Measurements from ENCODE around the gene HSPA9. TPM values are rescaled to one million over a fixed set of nuclear protein-coding genes. Genes with fewer than 3 reads are reported as not detected.

HSPA9 gene
- total RNA-seq, 2 experiments from 2014 or later = 290 to 362 TPM

- intact Hi-C loops (cut with micrococcal nuclease; ENCODE audit: unreplicated experiment) = no loop called here
- Histone ChIP-seq H4K20me1 (ENCODE audit: insufficient read depth, low read length) (no peaks in the 10 kb centered on the region), H3K27ac (ENCODE audit: low read depth, low read length, poor library complexity, severe bottlenecking) (no peak overlapping the region), H3K4me1 (ENCODE audit: insufficient read depth, low read length, poor library complexity, severe bottlenecking) (no peaks in the 10 kb centered on the region), H3K36me3 (ENCODE audit: insufficient read depth, low read length) (no peaks in the 10 kb centered on the region), H2AFZ (ENCODE audit: low read length) (no peak overlapping the region), H3K9me2 (ENCODE audit: insufficient read depth, low read length) (no peaks in the 10 kb centered on the region), H3K79me2 (ENCODE audit: insufficient read depth, low read depth, low read length) (no peaks in the 10 kb centered on the region), H3K4me3 (ENCODE audit: low read depth, low read length, poor library complexity, severe bottlenecking) (no peak overlapping the region), H3K4me2 (ENCODE audit: low read length) (no peak overlapping the region), H3K9me3 (ENCODE audit: low read length) (no peaks in the 10 kb centered on the region)
- ChIA-PET CTCF (ENCODE audit: unreplicated experiment) (no interaction called here), POLR2A (interaction anchor here (0.5 kb wide), 2 partner anchors 210 to 701 kb away, joined by 3 read pairs; no protein-coding TSS in a partner anchor)
- TF ChIP-seq CTCF (conservative IDR thresholded peaks at IDR 0.05; ENCODE audit: low read length) (no peak), EZH2phosphoT487 (IDR thresholded peaks at IDR 0.05; ENCODE audit: borderline replicate concordance, low read depth, low read length) (no peak)
- BruUV-seq (replicated peaks) = no TSS peak
- DNase-seq (ENCODE audit: low spot score) = no peak
Measured at GRCh38 chr5:138604176-138604785, 29.1 kb upstream of the HSPA9 start.

- ChIA-PET POLR2A (no interaction called here), CTCF (ENCODE audit: unreplicated experiment) (no interaction called here)
- H3K27ac ChIP-seq (ENCODE audit: low read depth, low read length, poor library complexity, severe bottlenecking) = no peak overlapping the region
- no peak overlapping the region for H2AFZ ChIP-seq (ENCODE audit: low read length)
- intact Hi-C loops (cut with micrococcal nuclease; ENCODE audit: unreplicated experiment) = no loop called here
- no peaks in the 10 kb centered on the region for H4K20me1 ChIP-seq (ENCODE audit: insufficient read depth, low read length)
- BruUV-seq (replicated peaks) = no TSS peak
- TF ChIP-seq CTCF (conservative IDR thresholded peaks at IDR 0.05; ENCODE audit: low read length) = no peak
- TF ChIP-seq EZH2phosphoT487 (IDR thresholded peaks at IDR 0.05; ENCODE audit: borderline replicate concordance, low read depth, low read length) = no peak
- no peak overlapping the region for H3K4me2 ChIP-seq (ENCODE audit: low read length)
- H3K9me3 ChIP-seq (ENCODE audit: low read length) = no peaks in the 10 kb centered on the region
- no peak overlapping the region for H3K4me3 ChIP-seq (ENCODE audit: low read depth, low read length, poor library complexity, severe bottlenecking)
- no peak for DNase-seq (ENCODE audit: low spot score)
- H3K4me1 ChIP-seq (ENCODE audit: insufficient read depth, low read length, poor library complexity, severe bottlenecking) = no peaks in the 10 kb centered on the region
- no peaks in the 10 kb centered on the region for H3K36me3 ChIP-seq (ENCODE audit: insufficient read depth, low read length)
- no peaks in the 10 kb centered on the region for H3K79me2 ChIP-seq (ENCODE audit: insufficient read depth, low read depth, low read length)
- H3K9me2 ChIP-seq (ENCODE audit: insufficient read depth, low read length) = no peaks in the 10 kb centered on the region
Measured at GRCh38 chr5:138603249-138603920, 28.2 kb upstream of the HSPA9 start.

- Histone ChIP-seq H3K4me3 (ENCODE audit: low read depth, low read length, poor library complexity, severe bottlenecking) (no peak overlapping the region), H4K20me1 (ENCODE audit: insufficient read depth, low read length) (no peaks in the 10 kb centered on the region), H3K27ac (ENCODE audit: low read depth, low read length, poor library complexity, severe bottlenecking) (no peak overlapping the region), H3K9me3 (ENCODE audit: low read length) (no peaks in the 10 kb centered on the region), H3K4me2 (ENCODE audit: low read length) (no peak overlapping the region), H2AFZ (ENCODE audit: low read length) (no peak overlapping the region), H3K79me2 (ENCODE audit: insufficient read depth, low read depth, low read length) (no peaks in the 10 kb centered on the region), H3K36me3 (ENCODE audit: insufficient read depth, low read length) (no peaks in the 10 kb centered on the region), H3K4me1 (ENCODE audit: insufficient read depth, low read length, poor library complexity, severe bottlenecking) (no peaks in the 10 kb centered on the region), H3K9me2 (ENCODE audit: insufficient read depth, low read length) (no peaks in the 10 kb centered on the region)
- TF ChIP-seq CTCF (conservative IDR thresholded peaks at IDR 0.05; ENCODE audit: low read length) (no peak), EZH2phosphoT487 (IDR thresholded peaks at IDR 0.05; ENCODE audit: borderline replicate concordance, low read depth, low read length) (no peak)
- POLR2A ChIA-PET = interaction anchor here (0.5 kb wide), 1 partner anchor 87 kb away, joined by 3 read pairs; no protein-coding TSS in a partner anchor
- no TSS peak for BruUV-seq (replicated peaks)
- CTCF ChIA-PET (ENCODE audit: unreplicated experiment) = no interaction called here
- intact Hi-C loops (cut with micrococcal nuclease; ENCODE audit: unreplicated experiment) = no loop called here
- no peak for DNase-seq (ENCODE audit: low spot score)
Measured at GRCh38 chr5:138602371-138603000, 27.3 kb upstream of the HSPA9 start.

Measured in OCI-LY7 (cell line).